GM19452 (cell line): Measurements from ENCODE around the gene CNGA3.
"Not testable (repeated sequence)": the region's sequence is repeated elsewhere in the genome, so short reads cannot be mapped to it uniquely, and the experiment has no call there.

Experiments
- ATAC-seq: cut with Tn5 transposase; IDR thresholded peaks from one replicate; pipeline ENCODE4 v1.9.1; 2021; ENCODE audit not compliant: unreplicated experiment

The CNGA3 gene

GRCh38 chr2:98396745-98397355 lies 50.6 kb downstream of the CNGA3 start:
- no peak for ATAC-seq

DNA sequence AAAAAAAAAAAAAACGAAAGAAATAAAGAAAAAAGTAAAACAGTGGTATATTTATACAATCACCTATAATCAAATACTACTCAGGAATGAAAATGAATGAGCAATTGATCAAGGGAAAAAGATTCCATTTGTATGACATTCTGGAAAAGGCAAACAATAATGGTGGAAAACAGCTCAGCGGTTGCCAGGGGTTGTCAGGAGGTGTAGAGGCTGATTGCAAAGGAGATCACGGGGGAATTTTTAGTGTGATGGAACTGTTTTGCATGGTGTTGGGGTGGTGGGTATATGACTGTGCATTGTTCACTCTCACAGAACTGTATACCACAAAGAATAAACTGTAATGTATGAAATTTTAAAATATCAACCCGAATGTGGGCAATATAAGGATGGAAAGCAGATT lies 52.9 kb downstream of the CNGA3 start:
- no peak for ATAC-seq

DNA sequence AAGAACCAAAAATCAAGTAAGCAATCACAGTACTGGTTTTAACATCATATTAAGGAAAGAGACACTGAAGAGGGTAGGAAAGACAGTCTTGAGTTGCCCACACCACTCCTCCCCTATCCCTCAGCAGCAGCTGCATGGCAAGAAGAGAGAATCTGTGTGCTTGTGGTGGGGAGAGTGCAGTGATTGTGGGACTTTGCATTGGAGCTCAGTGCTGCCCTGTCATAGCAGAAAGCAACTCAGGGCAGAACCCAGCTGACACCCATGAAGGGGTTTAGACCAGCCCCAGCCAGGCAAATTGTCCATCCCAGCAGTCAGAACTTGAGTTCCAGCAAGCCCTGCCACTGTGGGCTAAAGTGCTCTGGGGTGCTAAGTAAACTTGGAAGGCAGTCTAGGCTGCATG lies 57.6 kb downstream of the CNGA3 start:
- no peak for ATAC-seq

- no peak for ATAC-seq
Measured at GRCh38 chr2:98404556-98405250, 58.4 kb downstream of the CNGA3 start.

DNA sequence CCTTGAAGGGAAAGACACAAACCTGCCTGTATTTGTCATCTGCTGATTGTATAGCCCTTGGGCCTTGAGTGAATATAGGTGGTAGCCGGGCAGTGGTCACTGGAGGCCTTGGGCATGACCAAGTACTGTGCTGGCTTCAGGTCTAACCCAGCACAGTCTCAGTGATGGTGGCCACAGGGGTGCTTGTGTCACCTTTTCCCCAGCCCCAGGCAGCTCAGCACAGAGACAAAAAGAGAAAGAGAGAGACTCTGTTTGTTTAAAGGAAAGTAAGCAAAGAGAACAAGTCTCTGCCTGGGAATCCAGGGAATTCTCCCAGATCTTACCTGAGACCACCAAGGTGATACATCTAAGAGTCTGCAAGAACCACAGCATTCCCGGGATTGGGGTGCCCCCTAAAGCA lies 59.0 kb downstream of the CNGA3 start:
- ATAC-seq, result no peak

DNA sequence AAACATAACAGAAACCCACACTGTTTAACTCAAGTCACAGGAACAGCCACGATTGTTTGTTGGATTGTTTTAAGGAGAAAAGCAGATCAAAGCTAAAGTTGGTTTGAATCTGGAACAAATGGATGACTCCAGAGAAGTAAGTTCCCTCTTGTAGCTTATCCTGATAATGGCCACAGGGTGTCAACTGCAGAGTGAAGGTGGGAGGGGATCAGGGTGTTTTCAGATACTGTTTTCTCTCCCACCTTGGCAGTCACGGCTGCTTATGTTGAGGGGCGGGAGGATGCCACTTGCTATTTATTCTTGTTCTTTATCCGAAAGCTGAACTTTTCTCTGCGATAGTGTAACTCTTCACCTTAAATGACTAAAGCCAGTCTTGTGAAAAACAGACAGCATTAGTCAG lies 61.9 kb downstream of the CNGA3 start:
- no peak for ATAC-seq

DNA sequence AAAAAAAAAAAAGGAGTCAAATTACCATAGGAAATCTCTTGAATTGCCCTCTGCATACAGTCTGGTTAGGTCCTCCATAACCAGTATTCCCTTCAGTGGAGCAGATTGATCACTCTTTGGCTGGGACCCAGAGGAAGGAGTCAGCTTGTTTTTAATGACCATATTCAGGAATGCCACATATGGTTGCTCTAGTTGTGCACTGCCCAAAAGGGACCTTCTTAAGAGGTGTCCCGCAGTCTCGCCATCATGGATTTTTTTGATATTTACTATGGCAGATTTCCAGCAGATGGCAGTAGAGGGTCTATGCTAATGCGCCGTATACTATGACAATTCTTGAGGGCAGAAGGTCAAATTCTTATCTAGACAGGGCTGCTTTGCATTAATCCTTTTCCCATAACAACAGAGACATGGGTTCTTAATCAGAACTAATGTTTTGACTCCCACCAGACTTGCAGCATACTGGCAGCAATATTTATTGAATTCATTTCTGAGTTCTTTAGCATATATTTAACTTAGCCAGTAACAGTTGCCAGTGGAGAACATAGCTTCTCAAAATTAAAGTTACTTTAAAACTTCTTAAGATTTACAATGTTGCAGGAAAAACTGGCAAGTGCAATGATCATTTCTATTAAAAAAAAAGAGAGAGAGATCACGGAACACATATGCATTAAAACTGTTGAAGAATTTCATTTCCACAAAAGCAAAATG lies 66.6 kb downstream of the CNGA3 start:
- ATAC-seq, result peak; percentile 74

GRCh38 chr2:98414246-98414645 lies 68.0 kb downstream of the CNGA3 start:
- not testable (repeated sequence) for ATAC-seq

DNA sequence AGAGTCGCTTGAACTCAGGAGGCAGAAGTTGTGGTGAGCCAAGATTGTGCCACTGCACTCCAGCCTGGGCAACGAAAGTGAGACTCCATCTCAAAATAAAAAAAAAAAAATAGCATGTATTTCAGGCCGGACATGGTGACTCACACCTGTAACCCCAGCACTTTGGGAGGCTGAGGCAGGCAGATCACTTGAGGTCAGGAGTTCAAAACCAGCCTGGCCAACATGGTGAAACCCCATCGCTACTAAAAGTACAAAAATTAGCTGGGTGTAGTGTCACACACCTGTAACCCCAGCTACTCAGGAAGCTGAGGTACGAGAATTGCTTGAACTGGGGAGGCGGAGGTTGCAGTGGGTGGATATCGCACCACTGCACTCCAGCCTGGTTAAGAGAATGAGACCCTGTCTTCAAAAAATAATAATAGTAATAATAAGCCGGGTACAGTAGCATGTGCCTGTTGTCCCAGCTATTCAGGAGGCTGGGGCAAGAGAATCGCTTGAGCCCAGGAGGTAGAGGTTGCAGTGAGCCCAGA lies 69.5 kb downstream of the CNGA3 start:
- not testable (repeated sequence) for ATAC-seq

DNA sequence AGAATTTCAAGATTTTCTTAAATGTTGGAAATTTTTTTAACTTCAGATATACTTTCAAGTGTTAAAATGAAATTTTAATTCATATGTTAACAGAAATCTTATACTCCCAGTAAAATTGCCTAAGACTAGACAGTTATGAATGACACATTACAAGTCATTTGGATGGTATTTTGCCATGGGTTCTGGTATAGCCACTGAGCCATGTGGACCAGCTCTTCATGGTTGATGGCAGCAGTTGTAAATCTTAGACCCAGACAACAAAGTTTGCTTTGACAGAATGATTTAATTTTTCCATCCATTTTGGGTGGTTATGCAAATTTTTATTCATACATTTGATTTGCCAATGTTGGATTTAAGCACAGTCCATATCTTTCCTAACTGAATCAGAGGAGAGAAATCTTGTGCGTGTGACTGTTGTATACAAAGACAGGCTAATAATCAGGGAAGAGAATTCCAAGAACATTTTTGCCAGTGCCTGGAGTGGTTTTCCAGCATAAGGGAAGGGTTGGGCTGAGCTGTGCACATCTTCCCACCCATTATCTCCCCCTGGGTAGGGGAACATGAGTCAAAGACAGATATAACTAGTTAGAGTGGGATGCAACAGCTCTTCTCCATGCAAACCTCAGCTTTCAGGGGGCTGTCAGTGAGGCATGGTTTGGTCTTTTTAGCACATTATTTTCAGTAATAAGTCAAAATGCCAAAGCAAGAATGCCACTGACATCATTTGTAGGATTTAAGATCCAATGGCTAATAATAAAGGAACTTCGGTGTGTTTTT lies 70.3 kb downstream of the CNGA3 start:
- no peak for ATAC-seq

- ATAC-seq, result no peak
Measured at GRCh38 chr2:98419544-98419943, 73.3 kb downstream of the CNGA3 start.

- ATAC-seq, result no peak
Measured at GRCh38 chr2:98419977-98420725, 73.9 kb downstream of the CNGA3 start.

DNA sequence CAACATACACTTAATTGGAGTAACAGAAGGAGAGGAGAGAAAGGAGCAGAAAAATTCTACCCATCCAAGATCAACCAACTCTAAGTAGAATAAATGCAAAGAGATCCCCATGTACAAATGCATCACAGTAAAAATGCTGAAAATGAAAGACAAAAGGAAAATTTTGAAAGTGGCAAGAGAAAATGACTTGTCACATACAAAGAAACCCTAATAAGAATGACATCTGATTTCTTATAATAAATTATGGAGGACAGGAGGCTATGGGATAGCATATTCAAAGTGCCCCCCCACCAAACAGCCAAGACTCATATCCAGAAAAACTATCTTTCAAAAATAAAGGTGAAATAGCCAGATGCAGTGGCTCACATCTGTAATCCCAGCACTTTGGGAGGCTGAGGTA lies 76.2 kb downstream of the CNGA3 start:
- ATAC-seq, result no peak

DNA sequence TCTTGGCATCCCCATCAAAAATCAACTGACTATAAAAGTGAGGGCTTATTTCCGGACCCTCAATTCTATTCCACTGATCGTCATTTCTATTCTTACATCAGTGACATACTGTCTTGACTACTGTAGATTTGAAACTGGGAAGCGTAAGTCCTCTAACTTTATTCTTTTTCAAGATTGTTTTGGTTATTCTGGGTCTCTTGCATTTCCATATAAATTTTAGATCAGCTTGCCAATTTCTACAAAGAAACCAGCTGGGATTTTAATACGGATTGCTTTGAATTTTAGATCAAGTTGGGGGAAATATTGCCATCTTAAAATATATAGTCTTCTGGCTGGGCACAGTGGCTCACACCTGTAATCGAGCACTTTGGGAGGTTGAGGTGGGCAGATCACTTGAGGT lies 80.5 kb downstream of the CNGA3 start:
- ATAC-seq, result no peak

GRCh38 chr2:98432145-98432544 lies 85.9 kb downstream of the CNGA3 start:
- no peak for ATAC-seq

GRCh38 chr2:98433363-98433964 lies 87.2 kb downstream of the CNGA3 start:
- ATAC-seq, result no peak

GRCh38 chr2:98434492-98434891 lies 88.2 kb downstream of the CNGA3 start:
- ATAC-seq, result no peak

GRCh38 chr2:98435670-98436069 lies 89.4 kb downstream of the CNGA3 start:
- ATAC-seq, result not testable (repeated sequence)

- no peak for ATAC-seq
Measured at GRCh38 chr2:98436734-98437133, 90.5 kb downstream of the CNGA3 start.
